SK-N-SH (cell line): Measurements from ENCODE around the gene PRR20A. TPM values are rescaled to one million over a fixed set of nuclear protein-coding genes. Genes with fewer than 3 reads are reported as not detected.

Source experiments
- CTCF ChIA-PET: fragments of 300-600, 350-600 bp; formaldehyde crosslinking; extraction: SDS; loops from one replicate; lab custom pipeline; 2021; lab: Yijun Ruan, JAX
- POLR2A ChIA-PET: fragments of 350-600 bp; sonication (Branson Sonifier 250); formaldehyde crosslinking; extraction: SDS; loops from one replicate; lab custom pipeline; 2020; ENCODE audit warnings: antibody characterized with exemption, inconsistent platforms; lab: Yijun Ruan, JAX
- DNase-seq: peaks from one replicate; pipeline ENCODE4 v3.0.0; 2012
- H2AFZ ChIP-seq: fragments of 200-600 bp; sonication (generic); 2 replicates; pipeline ENCODE4 v1.8.1; 2016; ENCODE audit warnings: antibody characterized with exemption, mild to moderate bottlenecking, low read depth
- H3F3A ChIP-seq: fragments of 200-600 bp; sonication (generic); replicated peaks from 2 replicates; pipeline ENCODE3; 2016; ENCODE audit warnings: antibody characterized with exemption, mild to moderate bottlenecking; ENCODE audit not compliant: insufficient read depth
- H3K27ac ChIP-seq, 2 experiments: fragments of 200-500 bp in 1 of 2; fragments of 200-600 bp in 1 of 2; sonication (Bioruptor generic) in 1 of 2; sonication (generic), shearing (Covaris generic) in 1 of 2; 2 replicates each; pipeline versions ENCODE4 v1.5.1 to v1.6.1; 2014 to 2016; ENCODE audit warnings: low read depth in 2 of 2, inconsistent platforms in 1 of 2, low read length in 1 of 2, mild to moderate bottlenecking in 1 of 2, mixed read lengths in 1 of 2
- H3K27me3 ChIP-seq: fragments of 200-600 bp; sonication (generic), shearing (Covaris generic); 2 replicates; pipeline ENCODE4 v1.6.1; 2016; ENCODE audit warnings: mixed run types; ENCODE audit not compliant: insufficient read depth
- H3K36me3 ChIP-seq, 2 experiments: fragments of 200-500 bp in 1 of 2; fragments of 200-600 bp in 1 of 2; sonication (Bioruptor generic) in 1 of 2; sonication (generic) in 1 of 2; replicated peaks in 1 of 2; 2 replicates each; pipeline versions ENCODE3 to v1.5.1; 2014 to 2016; ENCODE audit warnings: low read length in 1 of 2, mild to moderate bottlenecking in 1 of 2; ENCODE audit not compliant: insufficient read depth in 2 of 2, control insufficient read depth in 1 of 2
- H3K4me1 ChIP-seq, 2 experiments: fragments of 200-500 bp in 1 of 2; fragments of 200-600 bp in 1 of 2; sonication (Bioruptor generic) in 1 of 2; sonication (generic), shearing (Covaris generic) in 1 of 2; 2 replicates each; pipeline versions ENCODE4 v1.5.1 to v1.6.1; 2014 to 2016; ENCODE audit warnings: low read depth in 1 of 2, low read length in 1 of 2, mixed run types in 1 of 2; ENCODE audit not compliant: insufficient read depth in 2 of 2, control insufficient read depth in 1 of 2
- H3K4me2 ChIP-seq: fragments of 200-600 bp; sonication (generic), shearing (Covaris generic); 2 replicates; pipeline ENCODE4 v1.6.1; 2017; ENCODE audit warnings: mixed run types
- H3K4me3 ChIP-seq, 2 experiments: fragments of 200-500 bp in 1 of 2; fragments of 200-600 bp in 1 of 2; sonication (Bioruptor generic) in 1 of 2; sonication (generic), shearing (Covaris generic) in 1 of 2; 2 replicates each; pipeline versions ENCODE4 v1.5.1 to v1.8.1; 2014 to 2016; ENCODE audit warnings: low read depth in 2 of 2, inconsistent platforms in 1 of 2, low read length in 1 of 2, mild to moderate bottlenecking in 1 of 2, mixed read lengths in 1 of 2, moderate library complexity in 1 of 2
- H3K79me2 ChIP-seq: fragments of 200-600 bp; sonication (generic); 2 replicates; pipeline ENCODE4 v1.8.1; 2017; ENCODE audit warnings: mild to moderate bottlenecking; ENCODE audit not compliant: insufficient read depth
- H3K9ac ChIP-seq: fragments of 200-600 bp; sonication (generic); 2 replicates; pipeline ENCODE4 v1.6.1; 2017; ENCODE audit warnings: mixed run types
- H3K9me2 ChIP-seq: fragments of 200-600 bp; sonication (generic); 2 replicates; pipeline ENCODE4 v1.6.1; 2017; ENCODE audit warnings: mixed run types
- H3K9me3 ChIP-seq: fragments of 200-600 bp; sonication (generic); 2 replicates; pipeline ENCODE4 v1.6.1; 2017; ENCODE audit warnings: mixed run types, mild to moderate bottlenecking, moderate library complexity
- H4K20me1 ChIP-seq: fragments of 200-600 bp; sonication (generic); 2 replicates; pipeline ENCODE4 v1.6.1; 2017; ENCODE audit warnings: mild to moderate bottlenecking, mixed run types; ENCODE audit not compliant: insufficient read depth
- CHD2 ChIP-seq: fragments of 150-350 bp; IDR thresholded peaks from 2 replicates; pipeline ENCODE4 v1.6.1; 2018; ENCODE audit warnings: low read length; ENCODE audit not compliant: partially characterized antibody
- CTCF ChIP-seq: fragments of 200-600 bp; sonication (generic); IDR thresholded peaks from 2 replicates; pipeline ENCODE4 v1.6.1; 2017; ENCODE audit warnings: antibody characterized with exemption, mild to moderate bottlenecking, moderate library complexity
- ELF1 ChIP-seq: IDR thresholded peaks from 2 replicates; pipeline ENCODE4 v1.4.0; 2012
- EP300 ChIP-seq, 2 experiments: IDR thresholded peaks; 2 replicates each; pipeline versions ENCODE4 v1.4.0 to v1.6.1; 2012; ENCODE audit warnings: borderline replicate concordance in 1 of 2, low read depth in 1 of 2, low read length in 1 of 2
- FOXM1 ChIP-seq: IDR thresholded peaks from 2 replicates; pipeline ENCODE4 v1.4.0; 2012; ENCODE audit warnings: low read depth, mild to moderate bottlenecking
- GATA2 ChIP-seq: sonication (generic); formaldehyde crosslinking; IDR thresholded peaks from 2 replicates; pipeline ENCODE4 v1.5.0; 2020; ENCODE audit warnings: mild to moderate bottlenecking, missing genetic modification reagents
- JUND ChIP-seq: IDR thresholded peaks from 2 replicates; pipeline ENCODE4 v1.4.0; 2012
- MAX ChIP-seq: IDR thresholded peaks from 2 replicates; pipeline ENCODE4 v1.4.0; 2012; ENCODE audit warnings: low read depth
- MEF2A ChIP-seq: IDR thresholded peaks from 2 replicates; pipeline ENCODE4 v1.4.0; 2012; ENCODE audit warnings: low read depth, borderline replicate concordance
- MXI1 ChIP-seq: IDR thresholded peaks from 2 replicates; pipeline ENCODE4 v1.6.1; 2012; ENCODE audit warnings: mild to moderate bottlenecking, low read depth, low read length, improper control_type of control experiment
- NFIC ChIP-seq: IDR thresholded peaks from 2 replicates; pipeline ENCODE4 v1.4.0; 2012; ENCODE audit warnings: borderline replicate concordance
- NRF1 ChIP-seq: IDR thresholded peaks from 2 replicates; pipeline ENCODE4 v1.6.1; 2012; ENCODE audit warnings: low read depth, mild to moderate bottlenecking, low read length
- RAD21 ChIP-seq: IDR thresholded peaks from 2 replicates; pipeline ENCODE4 v1.6.1; 2012; ENCODE audit warnings: mild to moderate bottlenecking, low read length
- RCOR1 ChIP-seq: fragments of 150-350 bp; IDR thresholded peaks from 2 replicates; pipeline ENCODE4 v1.6.1; 2017; ENCODE audit warnings: antibody characterized with exemption, low read length
- REST ChIP-seq: IDR thresholded peaks from 2 replicates; pipeline ENCODE4 v1.6.1; 2012; ENCODE audit warnings: mild to moderate bottlenecking, low read depth, low read length, moderate library complexity
- RFX5 ChIP-seq: IDR thresholded peaks from 2 replicates; pipeline ENCODE4 v1.6.1; 2012; ENCODE audit warnings: mild to moderate bottlenecking, improper control_type of control experiment, low read length
- SMC3 ChIP-seq: IDR thresholded peaks from 2 replicates; pipeline ENCODE4 v1.6.1; 2012; ENCODE audit warnings: low read depth, low read length, improper control_type of control experiment
- TCF12 ChIP-seq: IDR thresholded peaks from 2 replicates; pipeline ENCODE4 v1.4.0; 2012
- USF2 ChIP-seq: fragments of 150-350 bp; IDR thresholded peaks from 2 replicates; pipeline ENCODE4 v1.6.1; 2017; ENCODE audit warnings: antibody characterized with exemption, low read length, low read depth, borderline replicate concordance
- YY1 ChIP-seq: IDR thresholded peaks from 2 replicates; pipeline ENCODE4 v1.4.0; 2012; ENCODE audit warnings: low read depth, mild to moderate bottlenecking
- WGBS: methylation state at CpG from one replicate; pipeline ENCODE4 v1.1.6; 2017; ENCODE audit warnings: low lambda C conversion rate; 5-methylcytosine and 5-hydroxymethylcytosine counted together
- polyA plus RNA-seq, 3 experiments: library from polyadenylated mRNA; depleted of rRNA; stranded (reverse); fragments of >200 nt; gene quantifications; 2 replicates each; pipeline ENCODE4 v1.2.3, GENCODE V29; 2012
- small RNA-seq, 7 experiments: library from RNA; depleted of rRNA; stranded (forward); fragments of <200 nt; gene quantifications; one replicate each; pipeline ENCODE3, GENCODE V24; 2012

The PRR20A gene
- polyA plus RNA-seq, 1 of the 3 experiments (the other 2 are of a cell fraction): not detected

- Histone ChIP-seq H3K4me1 (no peaks in the 10 kb centered on the region), H3K9ac (no peak overlapping the region), H2AFZ (no peak overlapping the region), H3K4me3 (no peak overlapping the region), H3F3A (no peaks in the 10 kb centered on the region), H3K4me2 (no peak overlapping the region), H4K20me1 (no peaks in the 10 kb centered on the region), H3K27me3 (no peaks in the 10 kb centered on the region), H3K27ac (no peak overlapping the region), H3K9me2 (0 out of 2 replicates have a peak, but pooled peaks cover 2% of the 10 kb centered on the region), H3K36me3 (no peaks in the 10 kb centered on the region), H3K79me2 (no peaks in the 10 kb centered on the region), H3K9me3 (no peaks in the 10 kb centered on the region; the same call in 1 of the 2 replicates)
- no peak for TF ChIP-seq YY1
- no peak for TF ChIP-seq MXI1
- no peak for TF ChIP-seq NFIC
- TF ChIP-seq ELF1: no peak
- no peak for TF ChIP-seq RAD21
- TF ChIP-seq RCOR1: no peak
- no peak for TF ChIP-seq EP300 (IDR thresholded peaks at IDR 0.05; ENCODE audit: borderline replicate concordance in 1 of 2, low read depth in 1 of 2, low read length in 1 of 2)
- TF ChIP-seq MEF2A: no peak
- TF ChIP-seq TCF12: no peak
- no peak for TF ChIP-seq CTCF
- no peak for TF ChIP-seq JUND
- TF ChIP-seq USF2: no peak
- TF ChIP-seq CHD2: no peak
- no peak for TF ChIP-seq NRF1
- TF ChIP-seq MAX: no peak
- TF ChIP-seq FOXM1: no peak
- TF ChIP-seq SMC3: no peak
- TF ChIP-seq REST: no peak
- TF ChIP-seq RFX5: no peak
- TF ChIP-seq GATA2 (CRISPR knock-in tag): no peak
- CTCF ChIA-PET: no interaction called here
- WGBS: 57% methylated on average over 1 of the region's 1 CpG
- no peak for DNase-seq
- POLR2A ChIA-PET: no interaction called here
Observed at GRCh38 chr13:57191667-57192066, 50.9 kb downstream of the PRR20A start.

Small RNA genes lying within 50 kb of the gene (small RNA-seq; reads per million reads assigned to genes)
- 0 reads per million in 7 experiments for gene PRR20FP

Other genes with a start within 250 kb of the PRR20A start
- not detected in 2 replicates for gene PRR20B, start 6.6 kb downstream of the PRR20A start, polyA plus RNA-seq (2012; rRNA removed)
- not detected in 2 replicates for gene PRR20C, start 13.1 kb downstream of the PRR20A start, polyA plus RNA-seq (2012; rRNA removed)
- not detected in 2 replicates for gene PRR20D, start 19.7 kb downstream of the PRR20A start, polyA plus RNA-seq (2012; rRNA removed)
- gene PRR20E, start 26.3 kb downstream of the PRR20A start, polyA plus RNA-seq (2012; rRNA removed): not detected in 2 replicates